Parathyroid adenoma (tissue), 2 donors: ENCODE measurements around the gene C17orf100.

Source experiments
- H2AFZ ChIP-seq: fragments of 300-600 bp; sonication (generic); one replicate; pipeline ENCODE4 v1.7.0; 2017; ENCODE audit warnings: antibody characterized with exemption, mild to moderate bottlenecking
- H3K27ac ChIP-seq: fragments of 300-600 bp; sonication (generic); one replicate; pipeline ENCODE4 v1.7.0; 2017
- H3K27me3 ChIP-seq: fragments of 300-600 bp; sonication (generic); one replicate; pipeline ENCODE4 v1.7.0; 2017; ENCODE audit warnings: low read length; ENCODE audit not compliant: control insufficient read depth, insufficient read depth
- H3K36me3 ChIP-seq: fragments of 300-600 bp; sonication (generic); one replicate; pipeline ENCODE4 v1.7.0; 2017; ENCODE audit warnings: low read length; ENCODE audit not compliant: control insufficient read depth, insufficient read depth
- H3K4me1 ChIP-seq: fragments of 300-600 bp; sonication (generic); one replicate; pipeline ENCODE4 v1.7.0; 2017; ENCODE audit warnings: control low read depth
- H3K4me2 ChIP-seq: fragments of 300-600 bp; sonication (generic); one replicate; pipeline ENCODE4 v1.7.0; 2017; ENCODE audit warnings: low read length
- H3K4me3 ChIP-seq: fragments of 300-600 bp; sonication (generic); one replicate; pipeline ENCODE4 v1.7.0; 2017; ENCODE audit warnings: low read depth, low read length
- H3K79me2 ChIP-seq: fragments of 300-600 bp; sonication (generic); one replicate; pipeline ENCODE4 v1.7.0; 2017; ENCODE audit warnings: control low read depth
- H3K9ac ChIP-seq: fragments of 300-600 bp; sonication (generic); one replicate; pipeline ENCODE4 v1.7.0; 2017; ENCODE audit warnings: mild to moderate bottlenecking
- H3K9me3 ChIP-seq: fragments of 300-600 bp; sonication (generic); one replicate; pipeline ENCODE4 v1.7.0; 2017; ENCODE audit warnings: low read length; ENCODE audit not compliant: control insufficient read depth
- CTCF ChIP-seq: fragments of 300-600 bp; sonication (generic); IDR thresholded peaks from one replicate; pipeline ENCODE4 v1.7.0; 2017; ENCODE audit warnings: antibody characterized with exemption, mild to moderate bottlenecking
- donor health status: primary hyperparathyroidism.

Gene C17orf100

GRCh38 chr17:6636616-6637457 is 14.7 kb upstream of the C17orf100 start:
- Histone ChIP-seq H3K9ac (no peak overlapping the region), H3K27ac (no peak overlapping the region), H3K36me3 (no peaks in the 10 kb centered on the region), H3K4me3 (no peak overlapping the region), H3K79me2 (peaks cover 11% of the 10 kb centered on the region), H3K27me3 (no peaks in the 10 kb centered on the region), H3K9me3 (no peaks in the 10 kb centered on the region), H3K4me2 (no peak overlapping the region), H2AFZ (no peak overlapping the region), H3K4me1 (peaks cover 6% of the 10 kb centered on the region)
- no peak for TF ChIP-seq CTCF

- no peaks in the 10 kb centered on the region for H3K27me3 ChIP-seq
- H3K36me3 ChIP-seq = no peaks in the 10 kb centered on the region
- no peak overlapping the region for H3K9ac ChIP-seq
- peaks cover 6% of the 10 kb centered on the region for H3K4me1 ChIP-seq
- no peak overlapping the region for H2AFZ ChIP-seq
- no peak overlapping the region for H3K4me3 ChIP-seq
- no peaks in the 10 kb centered on the region for H3K9me3 ChIP-seq
- H3K27ac ChIP-seq = no peak overlapping the region
- peaks cover 10% of the 10 kb centered on the region for H3K79me2 ChIP-seq
- no peak overlapping the region for H3K4me2 ChIP-seq
- no peak for TF ChIP-seq CTCF
These were observed 14.1 kb upstream of the C17orf100 start for GRCh38 chr17:6637458-6637840.

GRCh38 chr17:6638046-6638908 is 13.3 kb upstream of the C17orf100 start:
- H3K9ac ChIP-seq = no peak overlapping the region
- no peaks in the 10 kb centered on the region for H3K9me3 ChIP-seq
- no peak overlapping the region for H3K27ac ChIP-seq
- H3K27me3 ChIP-seq = no peaks in the 10 kb centered on the region
- H3K79me2 ChIP-seq = peaks cover 10% of the 10 kb centered on the region
- peak overlapping the region; percentile 98 for H3K4me2 ChIP-seq
- peaks cover 6% of the 10 kb centered on the region for H3K4me1 ChIP-seq
- H3K36me3 ChIP-seq = no peaks in the 10 kb centered on the region
- no peak for TF ChIP-seq CTCF
- H3K4me3 ChIP-seq = no peak overlapping the region
- H2AFZ ChIP-seq = no peak overlapping the region

- Histone ChIP-seq H3K27ac (no peak overlapping the region), H3K36me3 (no peaks in the 10 kb centered on the region), H3K4me3 (peak overlapping the region; percentile 83), H3K4me1 (peaks cover 6% of the 10 kb centered on the region), H3K79me2 (peaks cover 10% of the 10 kb centered on the region), H3K4me2 (peak overlapping the region; percentile 98), H3K9ac (no peak overlapping the region), H3K9me3 (no peaks in the 10 kb centered on the region), H2AFZ (peak overlapping the region; percentile 99), H3K27me3 (no peaks in the 10 kb centered on the region)
- TF ChIP-seq CTCF = no peak
These were observed 12.5 kb upstream of the C17orf100 start for GRCh38 chr17:6639014-6639585.
